Occipital lobe (tissue), 2 donors: ENCODE data around the gene C18orf32. TPM values are rescaled to one million over a fixed set of nuclear protein-coding genes. Genes with fewer than 3 reads are reported as not detected.
A peak's percentile ranks its signal among the peaks of the same experiment; 100 is the strongest.
"Not testable (repeated sequence)": the region's sequence is repeated elsewhere in the genome, so short reads cannot be mapped to it uniquely, and the experiment has no call there.

ENCODE experiments used
- DNase-seq: peaks from one replicate; lab custom pipeline; 2025; lab: John Stamatoyannopoulos, UW
- total RNA-seq: library from RNA; depleted of rRNA; stranded (reverse); fragments of >200 nt; gene quantifications from one replicate; pipeline ENCODE4 v1.2.3, GENCODE V29; 2014

Gene C18orf32
- total RNA-seq, 1 donor from 2014 or later, result 63.2 TPM

- no peak for DNase-seq
These were observed 16.9 kb upstream of the C18orf32 start for GRCh38 chr18:49503931-49504330.

GRCh38 chr18:49500201-49500921 lies 13.3 kb upstream of the C18orf32 start:
- no peak for DNase-seq

- DNase-seq, result no peak
These were observed 12.1 kb upstream of the C18orf32 start for GRCh38 chr18:49499046-49499637.

- DNase-seq, result no peak
These were observed 8.4 kb upstream of the C18orf32 start for GRCh38 chr18:49495480-49495879.

GRCh38 chr18:49495076-49495475 lies 8.0 kb upstream of the C18orf32 start:
- no peak for DNase-seq

GRCh38 chr18:49494660-49495059 lies 7.6 kb upstream of the C18orf32 start:
- DNase-seq, result no peak

- DNase-seq, result no peak
These were observed 5.6 kb upstream of the C18orf32 start for GRCh38 chr18:49492694-49493033.

GRCh38 chr18:49491857-49492693 lies 5.0 kb upstream of the C18orf32 start, which contains the start of gene RPL17:
Gene RPL17 (minus strand): TSS chr18:49492465.
- DNase-seq, result peak; percentile 87

- DNase-seq, result no peak
These were observed 4.5 kb upstream of the C18orf32 start for GRCh38 chr18:49491534-49491856.

- no peak for DNase-seq
These were observed 3.3 kb upstream of the C18orf32 start for GRCh38 chr18:49490246-49490762.

- DNase-seq, result no peak
These were observed 777 bp upstream of the C18orf32 start for GRCh38 chr18:49487711-49488310.

GRCh38 chr18:49486606-49486952 lies 455 bp downstream of the C18orf32 start:
- no peak for DNase-seq

- DNase-seq, result no peak
These were observed 900 bp downstream of the C18orf32 start for GRCh38 chr18:49486134-49486533.

- no peak for DNase-seq
These were observed 3.8 kb downstream of the C18orf32 start for GRCh38 chr18:49483198-49483597.

GRCh38 chr18:49481907-49482306 lies 5.1 kb downstream of the C18orf32 start:
- DNase-seq, result no peak

GRCh38 chr18:49481317-49481716 lies 5.7 kb downstream of the C18orf32 start:
- no peak for DNase-seq

- DNase-seq, result no peak
These were observed 7.5 kb downstream of the C18orf32 start for GRCh38 chr18:49479381-49480137.

- no peak for DNase-seq
These were observed 10.2 kb downstream of the C18orf32 start for GRCh38 chr18:49476664-49477411.

- not testable (repeated sequence) for DNase-seq
These were observed 12.1 kb downstream of the C18orf32 start for GRCh38 chr18:49474935-49475334.

GRCh38 chr18:49473721-49474120 lies 13.3 kb downstream of the C18orf32 start:
- DNase-seq, result no peak

GRCh38 chr18:49472459-49472858 lies 14.6 kb downstream of the C18orf32 start:
- no peak for DNase-seq
